K562 treated with DMSO at 1 percent for 24 hours (cell line): ENCODE data around the gene CFAP221. TPM values are rescaled to one million over a fixed set of nuclear protein-coding genes. Genes with fewer than 3 reads are reported as not detected.

ENCODE experiments used
- total RNA-seq: library from RNA; unstranded; fragments of 300-600 nt; gene quantifications from 2 replicates; pipeline ENCODE4 v1.2.3, GENCODE V29; 2022; ENCODE audit warnings: low read depth; ENCODE audit not compliant: insufficient read depth

Gene CFAP221
- 0.12 TPM in 1 of 2 replicates, not detected in the other for total RNA-seq

GRCh38 chr2:119544075-119544938 lies at the start of gene CFAP221:
Gene CFAP221 (plus strand): TSS chr2:119544449. CDS start chr2:119546132, 1,683 bp downstream.

GRCh38 chr2:119523952-119524694 lies 20.1 kb upstream of the CFAP221 start, which contains the start of gene SCTR:
Gene SCTR (minus strand): TSS chr2:119524483. CDS start chr2:119524226, 257 bp downstream.

Other genes with a start within 250 kb of the CFAP221 start
- 3.1 and 4.4 TPM in 2 replicates for gene C2orf76, start 177.6 kb upstream of the CFAP221 start, total RNA-seq
- 76.1 and 80.6 TPM in 2 replicates for gene DBI, start 177.5 kb upstream of the CFAP221 start, total RNA-seq
- 0.59 TPM in 1 of 2 replicates, not detected in the other for gene TMEM37, start 112.6 kb upstream of the CFAP221 start, total RNA-seq
- not detected in 2 replicates for gene SCTR, start 20.0 kb upstream of the CFAP221 start, total RNA-seq
- 13.1 and 14.0 TPM in 2 replicates for gene TMEM177, start 134.8 kb downstream of the CFAP221 start, total RNA-seq
- gene PTPN4, start 215.5 kb downstream of the CFAP221 start, total RNA-seq = 9.7 and 14.3 TPM in 2 replicates